GM12865 (cell line): ENCODE measurements around the gene BMP8A.
"Not testable (repeated sequence)": the region's sequence is repeated elsewhere in the genome, so short reads cannot be mapped to it uniquely, and the experiment has no call there.

Source experiments
- DNase-seq: peaks from one replicate; pipeline ENCODE4 v3.0.0; 2010; ENCODE audit warnings: low read depth
- H3K4me3 ChIP-seq: 2 replicates; pipeline ENCODE4 v1.5.1; 2011; ENCODE audit warnings: mild to moderate bottlenecking, low read depth, low read length, control low read depth
- TF ChIP-seq, protein P1 (sequence below): IDR thresholded peaks from 2 replicates; pipeline ENCODE4 v1.5.1; 2011; ENCODE audit warnings: low read length, control low read depth, low read depth, inconsistent platforms; ENCODE audit not compliant: insufficient read depth; ENCODE audit errors: missing control alignments

The BMP8A gene

DNA sequence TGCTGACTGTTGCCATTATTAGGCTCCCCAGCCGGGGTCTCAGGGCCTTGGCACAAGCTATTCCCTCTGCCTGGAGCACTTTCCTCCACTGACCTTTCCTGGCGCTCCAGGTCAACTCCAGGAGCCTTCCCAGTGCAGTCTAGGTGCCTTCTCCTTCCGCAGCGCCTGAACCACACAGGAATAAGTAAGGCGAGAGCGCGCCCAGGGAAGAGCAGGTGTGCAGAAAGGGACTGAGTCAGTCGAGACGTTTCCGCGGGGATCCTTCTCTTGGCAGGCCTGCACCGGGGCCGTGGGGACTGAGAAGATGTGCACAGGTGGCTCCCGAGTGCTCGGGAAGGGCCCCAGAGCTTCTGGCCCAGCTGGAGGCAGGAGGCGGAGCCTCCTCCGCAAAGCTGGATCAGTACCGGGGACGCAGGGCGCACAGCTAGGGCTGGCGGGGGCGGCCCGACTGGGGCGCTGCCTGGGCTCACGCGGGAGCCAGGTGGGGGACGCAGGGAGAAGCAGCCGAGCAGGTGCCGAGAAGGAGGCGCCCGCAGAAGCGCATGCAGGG is 765 bp upstream of the BMP8A start:
- DNase-seq: no peak
- peak overlapping the region; percentile 44; the same call in 1 of the 2 replicates for H3K4me3 ChIP-seq
- TF ChIP-seq, protein P1, sequence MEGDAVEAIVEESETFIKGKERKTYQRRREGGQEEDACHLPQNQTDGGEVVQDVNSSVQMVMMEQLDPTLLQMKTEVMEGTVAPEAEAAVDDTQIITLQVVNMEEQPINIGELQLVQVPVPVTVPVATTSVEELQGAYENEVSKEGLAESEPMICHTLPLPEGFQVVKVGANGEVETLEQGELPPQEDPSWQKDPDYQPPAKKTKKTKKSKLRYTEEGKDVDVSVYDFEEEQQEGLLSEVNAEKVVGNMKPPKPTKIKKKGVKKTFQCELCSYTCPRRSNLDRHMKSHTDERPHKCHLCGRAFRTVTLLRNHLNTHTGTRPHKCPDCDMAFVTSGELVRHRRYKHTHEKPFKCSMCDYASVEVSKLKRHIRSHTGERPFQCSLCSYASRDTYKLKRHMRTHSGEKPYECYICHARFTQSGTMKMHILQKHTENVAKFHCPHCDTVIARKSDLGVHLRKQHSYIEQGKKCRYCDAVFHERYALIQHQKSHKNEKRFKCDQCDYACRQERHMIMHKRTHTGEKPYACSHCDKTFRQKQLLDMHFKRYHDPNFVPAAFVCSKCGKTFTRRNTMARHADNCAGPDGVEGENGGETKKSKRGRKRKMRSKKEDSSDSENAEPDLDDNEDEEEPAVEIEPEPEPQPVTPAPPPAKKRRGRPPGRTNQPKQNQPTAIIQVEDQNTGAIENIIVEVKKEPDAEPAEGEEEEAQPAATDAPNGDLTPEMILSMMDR: no peak

- not testable (repeated sequence) for DNase-seq, H3K4me3 ChIP-seq
Measured at GRCh38 chr1:39492118-39493042, 944 bp downstream of the BMP8A start.

DNA sequence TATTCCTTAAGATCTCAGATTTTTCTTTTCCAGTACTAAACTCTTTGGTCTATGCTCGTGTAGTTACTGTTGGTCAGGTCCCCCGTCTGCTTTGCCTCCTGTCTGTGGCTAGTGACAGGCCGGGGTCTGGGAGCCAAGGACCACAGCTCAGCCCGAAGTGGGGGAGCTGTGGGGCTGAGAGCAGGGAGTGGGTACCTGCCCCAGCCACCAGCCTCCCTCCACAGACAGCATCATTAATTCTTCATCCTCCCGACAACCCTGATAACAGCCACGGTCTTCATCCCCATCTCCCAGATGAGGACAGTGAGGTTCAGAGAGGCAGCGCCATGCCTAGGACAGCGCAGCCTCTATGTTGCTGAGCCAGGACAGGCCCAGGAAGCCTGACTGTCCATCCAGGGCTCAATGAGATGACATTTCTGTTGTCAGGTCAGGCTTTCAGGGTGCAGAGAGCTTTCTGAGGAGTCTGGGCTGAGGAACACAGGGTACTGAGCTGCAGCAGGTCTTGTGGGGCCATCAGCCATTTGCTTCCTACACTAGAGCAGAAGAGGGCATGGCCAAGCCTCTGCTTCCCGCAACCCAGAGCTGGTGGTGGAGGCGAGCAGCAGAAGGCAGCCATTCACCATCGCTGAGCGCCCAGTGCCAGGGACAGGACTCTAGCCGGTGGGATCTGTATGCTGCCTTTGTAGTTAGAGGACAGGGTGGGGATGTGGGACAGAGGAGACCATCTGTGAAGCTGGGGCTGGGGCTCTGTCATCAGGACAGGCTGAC is 1.8 kb downstream of the BMP8A start:
- DNase-seq, H3K4me3 ChIP-seq: not testable (repeated sequence)

- TF ChIP-seq, protein P1: no peak
- H3K4me3 ChIP-seq: no peak overlapping the region
- DNase-seq: no peak
Measured at GRCh38 chr1:39494671-39495410, 3.4 kb downstream of the BMP8A start.

GRCh38 chr1:39496520-39496919 is 5.1 kb downstream of the BMP8A start:
- DNase-seq, H3K4me3 ChIP-seq: not testable (repeated sequence)

DNA sequence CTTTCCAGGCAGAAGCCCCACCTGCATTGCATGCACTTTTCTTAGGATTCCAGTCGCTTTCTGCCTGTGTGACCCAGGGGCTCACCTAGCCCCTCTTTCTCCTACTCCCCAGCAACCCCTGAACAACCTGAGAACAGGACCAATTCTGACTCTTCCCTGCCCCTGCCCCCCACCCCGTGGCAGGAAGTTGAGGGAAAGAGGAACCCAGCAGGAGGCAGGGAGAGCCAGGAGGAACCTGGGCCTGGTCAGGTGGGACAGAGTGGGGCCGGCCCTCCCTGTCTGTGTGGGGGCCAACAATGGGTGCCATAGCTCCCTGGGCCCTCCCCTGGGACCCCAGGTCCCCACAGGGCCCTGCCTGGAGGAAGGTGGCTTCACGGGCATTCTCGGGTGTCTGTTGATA is 6.1 kb downstream of the BMP8A start:
- no peak for DNase-seq
- no peak overlapping the region for H3K4me3 ChIP-seq
- TF ChIP-seq, protein P1: no peak

GRCh38 chr1:39498096-39498710 is 6.8 kb downstream of the BMP8A start:
- DNase-seq, H3K4me3 ChIP-seq: not testable (repeated sequence)

DNA sequence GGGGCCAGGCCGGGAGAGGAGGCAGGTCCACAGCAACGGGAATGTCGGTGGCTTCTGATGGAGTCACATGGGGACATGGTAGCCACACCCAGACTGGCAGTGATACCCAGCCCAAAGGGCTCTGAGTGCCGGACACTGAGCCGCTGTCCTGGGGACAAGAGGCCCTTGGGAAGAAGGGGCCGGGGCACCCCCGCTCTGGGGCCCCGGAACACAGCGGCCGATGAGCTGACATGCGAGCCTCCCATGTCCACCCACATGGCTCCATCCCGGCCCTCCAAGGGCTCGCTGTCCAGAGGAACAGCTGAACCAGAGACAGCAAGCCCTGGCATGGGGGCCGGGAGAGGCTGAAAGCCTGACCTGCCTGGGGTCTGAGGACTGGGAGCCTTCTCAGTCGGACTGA is 7.4 kb downstream of the BMP8A start:
- not testable (repeated sequence) for H3K4me3 ChIP-seq, DNase-seq

DNA sequence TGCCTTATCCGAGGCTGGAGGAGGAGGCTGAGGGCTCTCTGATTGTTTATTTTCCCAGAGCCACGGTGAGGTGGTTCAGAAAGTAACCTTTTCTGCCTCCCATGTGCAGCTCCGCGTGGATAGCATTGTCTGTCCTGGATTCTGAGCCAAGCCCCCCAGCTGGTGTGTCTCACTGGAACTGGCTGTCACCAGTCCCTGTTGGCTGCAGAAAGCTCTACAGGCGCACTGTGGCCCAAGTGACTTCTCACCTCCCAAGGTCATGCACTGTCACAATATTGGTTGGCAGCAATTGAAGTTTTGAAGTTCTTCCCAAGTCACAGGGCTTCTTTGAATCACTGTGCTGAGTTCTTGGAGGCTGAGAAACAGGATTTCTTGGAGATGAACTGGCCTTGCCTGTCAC is 8.2 kb downstream of the BMP8A start:
- no peak for DNase-seq
- TF ChIP-seq, protein P1: no peak
- H3K4me3 ChIP-seq: no peak overlapping the region
